Tibial nerve (tissue), 4 donors: Measurements from ENCODE around the gene MEIS1. TPM values are rescaled to one million over a fixed set of nuclear protein-coding genes. Genes with fewer than 3 reads are reported as not detected.

Experiments used
- DNase-seq, 2 donors: peaks; one replicate each; pipeline ENCODE4 v3.0.0-alpha.2; 2019; ENCODE audit warnings: low spot score in 2 of 2
- H3K27ac ChIP-seq, 4 donors: fragments of 200-600 bp; sonication (generic) in 3 of 4; one replicate each; pipeline ENCODE4 v1.5.1; 2017 to 2019; ENCODE audit warnings: mild to moderate bottlenecking in 1 of 4
- H3K27me3 ChIP-seq, 2 donors: fragments of 200-600 bp; sonication (generic) in 1 of 2; one replicate each; pipeline versions ENCODE4 v1.5.1 to v1.6.0; 2017 to 2019
- H3K36me3 ChIP-seq, 3 donors: fragments of 200-600 bp; sonication (generic); one replicate each; pipeline ENCODE4 v1.5.1; 2018 to 2019
- H3K4me1 ChIP-seq, 4 donors: fragments of 200-600 bp; sonication (generic) in 3 of 4; one replicate each; pipeline ENCODE4 v1.5.1; 2017 to 2019
- H3K4me3 ChIP-seq, 4 donors: fragments of 200-600 bp; sonication (generic) in 3 of 4; one replicate each; pipeline ENCODE4 v1.5.1; 2017 to 2019; ENCODE audit warnings: mild to moderate bottlenecking in 1 of 4, moderate library complexity in 1 of 4
- H3K9me3 ChIP-seq, 4 donors: fragments of 200-600 bp; sonication (generic) in 3 of 4; one replicate each; pipeline ENCODE4 v1.5.1; 2017 to 2019
- EP300 ChIP-seq, 2 donors: sonication (generic); formaldehyde crosslinking; IDR thresholded peaks; one replicate each; pipeline ENCODE4 v1.6.1; 2017; ENCODE audit warnings: antibody characterized with exemption in 2 of 2, mild to moderate bottlenecking in 1 of 2
- POLR2A ChIP-seq, 2 donors: fragments of 450-650 bp; IDR thresholded peaks; one replicate each; pipeline ENCODE4 v1.6.1; 2017; ENCODE audit warnings: antibody characterized with exemption in 2 of 2, mild to moderate bottlenecking in 2 of 2, moderate library complexity in 2 of 2
- WGBS, 2 donors: methylation state at CpG; one replicate each; pipeline ENCODE4 v1.1.5; 2018; 5-methylcytosine and 5-hydroxymethylcytosine counted together
- total RNA-seq, 4 donors: library from RNA; depleted of rRNA; stranded (reverse); fragments of >200 nt; gene quantifications; one replicate each; pipeline ENCODE4 v1.1.0, GENCODE V29; 2016
- TF ChIP-seq, protein P1 (sequence below), 5 experiments: fragments of 200-600 bp in 3 of 5; fragments of 450-650 bp in 2 of 5; sonication (generic) in 3 of 5; IDR thresholded peaks; one replicate each; pipeline ENCODE4 v1.5.1; 2016 to 2019; ENCODE audit warnings: antibody characterized with exemption in 5 of 5, mild to moderate bottlenecking in 3 of 5, moderate library complexity in 2 of 5

The MEIS1 gene
- total RNA-seq, 4 donors from 2014 or later: 9.0 to 18.4 (median 12.5) TPM

DNA sequence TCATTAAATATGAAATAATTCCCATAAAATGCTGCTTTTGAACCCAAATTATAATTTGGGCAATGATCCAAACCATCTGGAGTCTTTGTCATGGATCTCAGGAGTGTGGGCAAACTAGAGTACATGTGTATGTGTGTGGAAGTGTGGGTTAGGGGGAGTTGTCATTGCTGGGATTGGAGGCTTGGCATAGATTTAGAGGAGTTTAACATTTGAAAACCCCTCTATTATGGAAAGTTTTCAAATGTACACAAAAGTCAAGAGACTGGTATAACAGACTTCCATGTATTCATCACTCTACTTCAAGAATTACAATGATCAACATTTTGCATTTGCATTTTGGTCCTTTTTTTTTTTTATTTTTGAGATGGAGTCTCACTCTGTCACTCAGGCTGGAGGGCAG, 159.1 kb downstream of the MEIS1 start:
- TF ChIP-seq, protein P1, sequence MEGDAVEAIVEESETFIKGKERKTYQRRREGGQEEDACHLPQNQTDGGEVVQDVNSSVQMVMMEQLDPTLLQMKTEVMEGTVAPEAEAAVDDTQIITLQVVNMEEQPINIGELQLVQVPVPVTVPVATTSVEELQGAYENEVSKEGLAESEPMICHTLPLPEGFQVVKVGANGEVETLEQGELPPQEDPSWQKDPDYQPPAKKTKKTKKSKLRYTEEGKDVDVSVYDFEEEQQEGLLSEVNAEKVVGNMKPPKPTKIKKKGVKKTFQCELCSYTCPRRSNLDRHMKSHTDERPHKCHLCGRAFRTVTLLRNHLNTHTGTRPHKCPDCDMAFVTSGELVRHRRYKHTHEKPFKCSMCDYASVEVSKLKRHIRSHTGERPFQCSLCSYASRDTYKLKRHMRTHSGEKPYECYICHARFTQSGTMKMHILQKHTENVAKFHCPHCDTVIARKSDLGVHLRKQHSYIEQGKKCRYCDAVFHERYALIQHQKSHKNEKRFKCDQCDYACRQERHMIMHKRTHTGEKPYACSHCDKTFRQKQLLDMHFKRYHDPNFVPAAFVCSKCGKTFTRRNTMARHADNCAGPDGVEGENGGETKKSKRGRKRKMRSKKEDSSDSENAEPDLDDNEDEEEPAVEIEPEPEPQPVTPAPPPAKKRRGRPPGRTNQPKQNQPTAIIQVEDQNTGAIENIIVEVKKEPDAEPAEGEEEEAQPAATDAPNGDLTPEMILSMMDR (IDR thresholded peaks at IDR 0.05): no peak
- TF ChIP-seq POLR2A (IDR thresholded peaks at IDR 0.05): no peak
- H3K27me3 ChIP-seq: no peaks in the 10 kb centered on the region
- H3K4me1 ChIP-seq: no peaks in the 10 kb centered on the region
- H3K4me3 ChIP-seq: no peak overlapping the region
- DNase-seq: no peak
- H3K27ac ChIP-seq: no peak overlapping the region
- peaks cover 0 to 3% (median 0%) of the 10 kb centered on the region in 4 donors for H3K9me3 ChIP-seq
- H3K36me3 ChIP-seq: no peaks in the 10 kb centered on the region

DNA sequence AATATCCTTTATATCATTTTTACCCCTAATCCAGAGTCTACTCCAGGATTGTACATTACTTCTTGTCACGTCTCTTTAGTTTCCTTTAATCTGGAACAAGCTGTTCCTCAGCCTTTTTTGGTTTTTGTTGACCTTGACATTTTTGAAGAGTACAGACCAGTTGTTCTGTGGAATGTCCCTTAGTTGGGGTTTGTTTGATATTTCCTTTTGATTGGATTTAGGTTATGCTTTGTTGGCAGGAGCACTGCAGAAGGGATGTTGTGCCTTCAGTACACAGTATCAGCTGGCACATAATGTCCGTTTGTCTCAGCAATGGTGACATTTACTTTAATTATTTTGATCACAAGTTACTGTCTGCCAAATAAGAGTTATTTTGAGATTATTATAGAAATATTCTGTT, 160.6 kb downstream of the MEIS1 start:
- DNase-seq: no peak
- TF ChIP-seq, protein P1 (IDR thresholded peaks at IDR 0.05): no peak
- TF ChIP-seq POLR2A (IDR thresholded peaks at IDR 0.05): no peak
- TF ChIP-seq EP300 (IDR thresholded peaks at IDR 0.05): no peak
- Histone ChIP-seq H3K4me3 (no peak overlapping the region), H3K27ac (no peak overlapping the region), H3K9me3 (peaks cover 0 to 3% (median 0%) of the 10 kb centered on the region in 4 donors), H3K4me1 (no peaks in the 10 kb centered on the region), H3K27me3 (no peaks in the 10 kb centered on the region), H3K36me3 (no peaks in the 10 kb centered on the region)
- 50 to 61% methylated on average over 2 of the region's 2 CpGs for WGBS, 2 donors

DNA sequence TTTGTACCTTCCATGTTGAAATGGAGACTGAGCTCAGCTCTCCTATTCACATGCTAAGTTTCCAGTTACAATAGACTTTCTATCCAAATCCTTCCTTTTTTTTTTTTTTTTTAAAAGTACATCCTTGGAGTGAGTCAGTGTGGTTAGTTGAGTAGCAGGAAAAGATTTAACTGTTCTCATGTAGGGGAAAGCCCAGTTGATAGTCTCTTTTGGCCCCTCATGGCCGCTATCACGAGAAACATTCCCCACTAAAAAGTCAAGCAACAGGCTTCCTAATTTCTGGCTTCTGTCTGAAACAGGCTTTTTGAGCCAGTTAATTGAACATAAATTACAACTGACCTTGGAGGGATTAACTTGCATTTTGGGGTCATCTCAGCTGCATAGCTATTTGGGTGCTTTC, 161.3 kb downstream of the MEIS1 start:
- Histone ChIP-seq H3K27me3 (no peaks in the 10 kb centered on the region), H3K4me3 (no peak overlapping the region), H3K4me1 (no peaks in the 10 kb centered on the region), H3K36me3 (no peaks in the 10 kb centered on the region), H3K9me3 (peaks cover 0 to 3% (median 0%) of the 10 kb centered on the region in 4 donors), H3K27ac (no peak overlapping the region)
- DNase-seq: no peak
- 70 to 75% methylated on average over 2 of the region's 2 CpGs for WGBS, 2 donors
- TF ChIP-seq EP300 (IDR thresholded peaks at IDR 0.05) (no peak), POLR2A (IDR thresholded peaks at IDR 0.05) (no peak)
- TF ChIP-seq, protein P1 (IDR thresholded peaks at IDR 0.05): no peak

DNA sequence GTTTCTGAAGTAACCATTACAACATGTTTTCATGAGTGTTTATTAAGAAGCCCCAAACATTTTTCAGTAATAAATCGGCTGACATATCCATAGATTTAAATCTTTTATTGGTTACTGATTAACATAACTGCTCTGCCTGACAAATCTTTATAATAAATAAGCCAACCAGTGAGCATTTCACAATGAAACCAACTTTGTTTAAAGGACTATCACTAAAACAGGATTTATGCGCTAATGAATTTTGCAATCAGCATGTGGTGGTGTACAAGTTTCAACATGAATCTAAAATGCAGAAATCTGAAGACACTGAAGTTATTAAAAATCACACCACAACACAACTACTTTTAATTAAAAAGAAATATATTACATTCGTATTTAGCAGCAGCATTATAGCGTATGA, 166.7 kb downstream of the MEIS1 start:
- H3K4me3 ChIP-seq: no peak overlapping the region
- DNase-seq: no peak
- WGBS, 2 donors: 70% methylated on average over 4 of the region's 4 CpGs
- no peaks in the 10 kb centered on the region for H3K36me3 ChIP-seq
- no peak overlapping the region for H3K27ac ChIP-seq
- peaks cover 0 to 3% (median 0%) of the 10 kb centered on the region in 4 donors for H3K9me3 ChIP-seq
- H3K27me3 ChIP-seq: no peaks in the 10 kb centered on the region
- TF ChIP-seq POLR2A (IDR thresholded peaks at IDR 0.05): no peak
- no peak for TF ChIP-seq EP300 (IDR thresholded peaks at IDR 0.05)
- TF ChIP-seq, protein P1 (IDR thresholded peaks at IDR 0.05): no peak
- no peaks in the 10 kb centered on the region for H3K4me1 ChIP-seq

DNA sequence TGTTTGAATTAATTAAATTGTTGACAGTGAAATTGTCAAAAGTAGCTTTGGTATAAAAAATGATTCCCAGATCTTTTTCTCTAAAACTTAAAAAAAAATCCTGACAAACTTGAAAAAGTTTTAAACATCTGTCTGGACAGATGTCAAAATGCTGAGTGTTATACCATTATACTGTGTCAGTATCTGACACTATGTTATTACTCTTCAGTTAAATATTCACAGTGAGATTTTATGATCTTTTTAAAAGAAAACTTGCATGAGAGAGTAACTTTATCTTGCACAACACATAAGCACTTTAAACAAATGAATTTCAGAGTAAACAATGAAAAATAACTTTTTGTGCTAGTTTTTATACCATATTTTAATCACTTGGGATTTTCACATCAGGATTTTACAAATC, 167.4 kb downstream of the MEIS1 start:
- Histone ChIP-seq H3K4me3 (no peak overlapping the region), H3K4me1 (no peaks in the 10 kb centered on the region), H3K36me3 (no peaks in the 10 kb centered on the region), H3K9me3 (peaks cover 0 to 3% (median 0%) of the 10 kb centered on the region in 4 donors), H3K27ac (no peak overlapping the region), H3K27me3 (no peaks in the 10 kb centered on the region)
- DNase-seq: no peak
- TF ChIP-seq EP300 (IDR thresholded peaks at IDR 0.05) (no peak), POLR2A (IDR thresholded peaks at IDR 0.05) (no peak)
- TF ChIP-seq, protein P1 (IDR thresholded peaks at IDR 0.05): no peak
